Measurements from ENCODE around the gene FGF19.

The FGF19 gene, protein sequence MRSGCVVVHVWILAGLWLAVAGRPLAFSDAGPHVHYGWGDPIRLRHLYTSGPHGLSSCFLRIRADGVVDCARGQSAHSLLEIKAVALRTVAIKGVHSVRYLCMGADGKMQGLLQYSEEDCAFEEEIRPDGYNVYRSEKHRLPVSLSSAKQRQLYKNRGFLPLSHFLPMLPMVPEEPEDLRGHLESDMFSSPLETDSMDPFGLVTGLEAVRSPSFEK

DNA sequence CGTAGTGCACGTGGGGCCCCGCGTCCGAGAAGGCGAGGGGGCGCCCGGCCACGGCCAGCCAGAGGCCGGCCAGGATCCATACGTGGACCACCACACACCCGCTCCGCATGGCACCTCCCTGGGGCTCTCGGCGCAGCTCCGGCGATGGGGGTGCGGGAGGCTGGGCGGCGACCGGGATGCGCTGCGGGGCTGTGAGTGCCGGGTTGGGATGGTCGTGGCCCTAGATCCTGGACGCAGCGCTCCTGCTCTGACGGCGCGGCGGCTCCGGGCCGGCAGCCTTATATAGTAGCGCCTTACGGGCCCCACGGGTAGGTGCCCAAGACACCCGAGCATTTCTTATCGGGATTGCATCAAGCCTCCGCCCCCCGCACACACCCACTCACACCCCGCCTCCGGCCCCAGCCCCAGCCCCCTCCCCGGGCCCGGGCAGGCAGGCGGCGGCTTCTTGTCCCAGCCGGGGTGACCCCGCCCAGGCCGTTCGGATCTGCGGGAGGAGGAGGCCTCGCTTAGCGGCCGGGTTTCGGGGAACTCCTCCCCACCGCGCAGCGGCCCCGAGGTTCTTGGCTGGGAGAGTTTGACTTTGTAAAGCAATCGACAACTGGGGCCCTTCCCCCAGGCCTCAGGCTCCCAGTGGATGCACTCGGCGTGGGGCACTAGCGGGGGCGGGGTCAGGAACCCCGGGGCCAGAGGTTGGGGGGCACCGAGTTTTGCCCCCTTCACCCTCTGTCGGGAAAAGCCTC is at the start of gene FGF19:
Gene FGF19, minus strand, starts transcription at position 255 of the 740 bp plus-strand sequence. Its CDS starts 146 bp downstream, at position 109.
- peak; percentile 21 for DNase-seq (ENCODE audit: low read depth, low spot score)

DNA sequence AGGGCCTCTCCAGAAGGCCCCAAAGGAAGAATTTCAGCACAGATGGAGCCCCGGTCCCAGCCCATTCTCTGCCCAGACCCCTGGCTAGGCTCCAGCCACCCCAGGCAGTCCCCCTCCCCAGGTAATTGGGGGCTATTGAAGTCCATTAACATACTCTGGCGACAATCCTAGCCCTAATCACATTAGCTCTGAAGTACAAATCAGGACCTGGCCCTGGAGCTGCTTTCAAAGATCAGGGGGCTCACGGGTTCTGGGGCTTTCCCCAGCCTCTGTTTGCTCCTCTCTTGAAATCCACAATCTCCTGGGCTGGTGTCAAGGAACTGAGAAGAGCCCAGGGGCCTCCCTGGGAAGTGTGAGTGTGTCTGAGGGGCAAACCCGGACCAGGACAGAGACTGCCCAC is 49.1 kb upstream of the FGF19 start:
- no peak for DNase-seq (ENCODE audit: low read depth, low spot score)

DNA sequence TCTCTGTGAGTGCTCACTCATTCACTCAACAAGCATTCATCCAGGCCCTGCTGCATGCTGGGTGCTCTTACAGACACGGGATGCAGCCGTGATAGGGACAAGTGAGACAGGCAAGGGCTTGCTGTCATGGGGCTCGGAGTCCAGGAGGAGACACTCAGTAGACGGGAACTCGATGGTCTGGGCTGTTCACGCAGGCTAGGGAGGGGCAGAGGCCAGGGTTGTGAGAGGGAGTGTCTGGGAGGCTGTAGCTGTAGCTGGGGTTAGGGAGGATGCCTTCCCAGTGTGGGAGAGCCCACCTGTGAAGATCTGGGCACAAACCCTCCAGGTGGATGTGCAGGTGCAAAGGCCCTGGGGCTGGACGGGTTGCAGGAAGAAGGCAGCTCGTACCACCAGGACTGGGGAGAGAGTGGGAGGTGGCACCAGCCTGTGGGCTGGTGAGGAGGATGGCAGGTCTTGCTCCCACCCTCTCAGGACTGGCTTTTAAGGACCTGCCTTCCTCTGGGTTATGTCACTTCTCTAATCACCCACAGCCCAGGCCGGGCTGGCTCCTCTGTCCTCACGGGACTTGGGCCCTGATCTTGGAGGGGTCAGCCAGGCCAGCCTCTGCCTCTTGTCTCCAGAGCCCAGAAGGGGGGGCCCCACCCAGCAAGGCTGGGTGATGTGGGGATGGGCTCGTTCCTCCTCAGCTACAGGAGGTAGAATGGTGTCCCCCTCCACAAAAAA is 47.2 kb upstream of the FGF19 start:
- DNase-seq (ENCODE audit: low read depth, low spot score): no peak

DNA sequence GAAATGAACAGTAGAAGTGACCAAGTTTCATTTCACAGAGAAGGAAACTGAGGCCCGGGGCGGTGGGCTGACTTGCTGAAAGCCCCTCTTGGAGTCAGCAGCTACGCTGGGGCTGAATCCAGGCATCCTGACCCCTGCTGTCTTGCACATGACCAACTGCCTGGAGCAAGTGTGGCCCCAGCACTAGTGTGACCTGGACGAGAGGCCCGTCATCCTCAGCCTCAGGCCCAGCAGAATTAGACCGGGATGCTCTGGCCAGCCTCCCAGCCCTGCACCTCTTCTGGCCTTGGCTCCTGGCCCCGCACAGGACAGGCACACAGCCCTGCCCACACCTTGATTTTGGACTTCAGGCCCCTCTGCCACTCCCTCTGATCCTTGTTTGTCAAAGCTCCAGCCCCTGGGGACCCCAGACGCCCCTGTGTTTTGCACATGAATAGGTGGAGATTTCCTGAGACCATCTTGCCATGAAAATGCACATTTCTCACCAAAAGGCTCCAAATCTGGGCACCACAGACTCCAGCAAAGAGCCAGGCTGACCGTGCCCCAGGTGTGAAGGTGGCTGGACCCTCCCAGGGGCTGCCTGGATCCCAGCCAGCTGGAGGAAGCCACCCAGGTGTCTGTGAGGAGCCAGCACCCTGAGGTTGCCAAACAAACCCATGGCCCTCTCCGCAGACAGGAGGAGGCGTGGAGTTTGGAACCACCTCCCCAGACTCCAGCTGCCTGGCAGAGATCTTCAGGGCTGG is 46.5 kb upstream of the FGF19 start:
- no peak for DNase-seq (ENCODE audit: low read depth, low spot score)

DNA sequence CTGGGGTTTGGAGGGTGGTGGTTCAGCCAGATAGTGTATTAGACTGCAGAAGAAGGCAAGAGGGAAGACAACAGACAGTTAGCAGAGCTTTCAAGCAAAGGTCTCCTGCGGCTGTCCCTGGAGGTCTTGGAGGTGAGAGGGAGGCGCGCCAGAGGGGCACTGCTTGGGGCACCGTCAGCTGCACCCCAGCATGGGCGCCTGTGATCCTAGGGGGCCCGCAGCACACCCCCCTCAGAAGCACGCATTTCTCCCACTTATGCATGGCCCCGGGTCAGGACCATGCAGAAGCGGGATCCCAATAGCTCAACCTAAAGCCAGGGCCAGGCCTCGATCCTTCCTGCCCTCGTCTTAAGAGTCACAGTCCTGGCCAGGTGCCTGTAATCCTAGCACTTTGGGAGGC is 44.8 kb upstream of the FGF19 start:
- DNase-seq (ENCODE audit: low read depth, low spot score): no peak

DNA sequence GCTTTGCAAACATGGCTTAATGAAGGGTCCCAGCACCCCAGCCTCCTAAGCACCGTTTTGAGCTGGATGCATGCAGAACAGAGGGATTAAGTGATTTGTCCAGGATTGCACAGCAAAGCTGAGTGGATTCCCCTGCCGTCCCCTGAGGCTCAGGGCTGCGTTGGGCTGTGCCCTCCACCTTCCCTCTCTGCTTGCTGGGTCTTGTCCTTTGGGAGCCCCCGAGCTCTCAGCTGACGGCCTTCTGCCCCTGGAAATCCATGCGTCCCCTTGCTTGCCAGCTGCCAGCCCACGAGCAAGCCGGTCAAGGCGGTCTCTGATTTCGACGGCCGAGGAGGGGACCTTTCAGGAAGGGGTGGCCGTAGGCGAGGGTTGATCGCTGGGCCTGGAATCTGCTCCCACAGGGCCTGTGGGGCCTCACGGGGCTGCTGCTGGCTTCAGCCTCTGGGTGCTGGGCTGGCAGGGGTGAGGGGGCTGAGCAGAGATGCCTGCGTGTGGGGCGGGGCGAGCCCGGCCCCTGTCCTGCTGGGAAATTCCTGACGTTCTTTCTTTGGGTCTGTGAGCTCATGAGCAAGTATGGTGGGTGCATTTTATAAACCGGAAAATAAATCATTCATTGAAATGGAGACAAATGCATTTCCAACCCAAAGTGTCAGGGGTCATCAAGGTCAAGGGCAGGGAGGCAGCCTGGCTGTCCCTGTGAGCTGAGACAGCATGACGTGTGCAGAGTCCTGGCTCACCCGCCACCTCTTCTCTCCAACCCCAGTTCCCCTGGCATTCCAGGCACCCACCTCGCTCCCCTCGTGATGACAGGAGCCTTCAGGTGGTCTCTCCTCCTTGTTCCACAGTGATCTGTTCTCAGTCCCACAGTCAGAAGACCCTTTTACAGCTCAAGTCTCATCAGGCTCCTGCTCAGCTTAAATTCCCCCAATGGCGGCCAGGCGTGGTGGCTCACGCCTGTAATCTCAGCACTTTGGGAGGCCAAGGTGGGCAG is 43.2 kb upstream of the FGF19 start:
- peak; percentile 59 for DNase-seq (ENCODE audit: low read depth, low spot score)

DNA sequence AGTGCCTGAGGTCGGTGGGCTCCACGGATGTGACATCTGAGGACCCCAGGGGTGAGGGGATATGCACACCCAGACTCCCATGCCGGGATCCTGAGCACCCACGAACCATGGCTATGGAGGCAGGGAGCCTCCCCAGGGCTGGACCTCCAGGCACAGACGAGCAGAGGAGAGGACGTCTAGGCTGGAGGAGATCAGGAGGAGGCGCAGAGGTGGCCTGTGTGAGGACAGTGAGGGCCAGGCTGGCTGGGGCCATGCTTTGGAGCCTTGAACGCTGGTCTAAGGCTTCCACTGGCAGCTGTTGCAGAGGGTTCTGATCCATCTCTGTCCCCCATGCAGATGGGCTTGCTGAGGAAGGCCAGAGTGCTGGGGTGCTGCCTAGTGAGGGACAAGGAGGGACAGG is 42.3 kb upstream of the FGF19 start:
- DNase-seq (ENCODE audit: low read depth, low spot score): no peak

DNA sequence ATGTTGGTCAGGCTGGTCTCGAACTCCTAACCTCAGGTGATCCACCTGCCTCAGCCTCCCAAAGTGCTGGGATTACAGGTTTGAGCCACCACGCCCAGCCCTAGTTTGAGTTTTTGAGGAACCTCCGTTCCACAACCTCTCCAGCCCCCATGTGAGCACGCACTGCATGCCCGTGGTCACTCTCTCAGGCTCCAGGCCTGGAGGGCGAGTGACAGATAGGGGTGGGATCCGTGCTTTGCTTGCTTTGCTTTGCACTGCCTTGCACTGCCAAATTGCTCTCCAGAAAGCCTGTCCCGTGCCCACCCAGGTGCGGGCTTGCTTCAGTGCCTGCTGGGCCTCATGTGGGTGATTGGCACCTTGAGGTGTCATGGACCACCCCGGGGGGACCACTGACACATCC is 41.4 kb upstream of the FGF19 start:
- DNase-seq (ENCODE audit: low read depth, low spot score): no peak

DNA sequence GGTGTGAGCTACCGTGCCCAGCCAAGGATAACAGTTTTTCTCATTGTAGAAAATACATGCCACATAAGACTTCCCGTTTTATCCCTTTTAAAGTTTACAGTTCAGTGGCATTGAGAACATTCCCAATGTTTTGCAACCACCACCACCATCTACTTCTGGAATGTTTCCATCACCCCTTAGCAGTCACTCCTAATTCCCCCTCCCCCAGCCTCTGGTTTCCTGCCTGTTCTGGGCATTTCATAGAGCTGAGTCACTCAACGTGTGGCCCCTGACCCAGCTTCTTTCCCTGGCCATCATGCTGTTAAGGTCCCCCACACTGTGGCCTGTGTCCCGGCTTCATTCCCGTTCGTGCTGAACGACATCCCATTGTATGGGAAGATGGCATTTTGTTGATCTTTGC is 40.6 kb upstream of the FGF19 start:
- DNase-seq (ENCODE audit: low read depth, low spot score): peak; percentile 94

DNA sequence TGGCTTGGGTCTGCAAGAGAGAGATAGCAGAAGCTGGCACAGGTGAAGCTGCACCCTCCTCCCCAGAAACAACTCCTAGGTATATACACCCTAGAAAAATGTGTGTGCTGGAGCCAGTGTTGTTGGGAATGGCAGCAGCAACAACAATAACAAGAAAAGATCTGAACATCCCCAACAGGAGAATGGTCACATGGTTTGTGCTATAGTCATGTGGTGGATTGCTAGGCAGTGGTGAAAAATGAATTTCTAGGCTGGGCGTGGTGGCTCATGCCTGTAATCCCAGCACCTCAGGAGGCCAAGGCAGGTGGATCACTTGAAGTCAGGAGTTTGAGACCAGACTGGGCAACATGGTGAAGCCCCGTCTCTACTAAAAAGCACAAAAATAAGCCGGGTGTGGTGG is 31.0 kb upstream of the FGF19 start:
- no peak for DNase-seq (ENCODE audit: low read depth, low spot score)

DNA sequence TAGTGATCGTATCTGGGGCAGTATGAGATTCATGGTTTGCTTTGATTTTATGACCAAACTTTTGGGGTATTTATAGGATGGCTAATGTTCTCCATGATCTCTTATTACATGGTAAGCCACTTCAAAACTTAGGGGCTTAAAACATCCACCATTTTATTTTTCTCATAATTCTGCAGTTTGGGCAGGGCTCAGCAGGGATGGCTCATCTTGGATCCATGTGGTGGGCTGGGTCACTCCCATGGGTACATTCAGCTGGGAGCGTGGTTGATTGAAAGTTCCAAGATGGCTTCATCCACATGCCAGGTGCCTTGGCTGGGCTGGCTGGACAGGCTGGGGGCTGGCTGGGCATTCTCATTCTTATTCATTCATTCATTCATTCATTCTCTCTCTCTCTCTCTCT is 30.5 kb upstream of the FGF19 start:
- DNase-seq (ENCODE audit: low read depth, low spot score): no peak

DNA sequence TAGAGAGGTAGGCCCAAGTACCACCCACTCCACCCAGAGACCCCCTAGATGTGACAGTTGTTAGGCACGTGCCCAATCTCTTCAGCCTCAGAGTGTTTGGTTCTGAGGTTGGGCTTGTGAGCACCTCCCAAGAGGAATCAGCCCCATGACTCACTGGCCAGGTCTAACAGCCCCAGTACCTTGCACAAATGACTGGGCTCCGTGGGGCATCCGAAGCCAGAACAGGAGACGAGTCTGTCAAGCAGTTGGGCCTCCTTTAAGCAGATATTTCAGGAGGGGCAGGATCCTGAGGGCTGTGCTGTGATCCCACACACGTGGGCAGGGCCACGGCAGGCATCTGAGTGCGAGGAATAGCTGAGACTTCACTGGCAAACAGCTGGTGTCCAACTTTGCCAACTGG is 29.1 kb upstream of the FGF19 start:
- DNase-seq (ENCODE audit: low read depth, low spot score): no peak

DNA sequence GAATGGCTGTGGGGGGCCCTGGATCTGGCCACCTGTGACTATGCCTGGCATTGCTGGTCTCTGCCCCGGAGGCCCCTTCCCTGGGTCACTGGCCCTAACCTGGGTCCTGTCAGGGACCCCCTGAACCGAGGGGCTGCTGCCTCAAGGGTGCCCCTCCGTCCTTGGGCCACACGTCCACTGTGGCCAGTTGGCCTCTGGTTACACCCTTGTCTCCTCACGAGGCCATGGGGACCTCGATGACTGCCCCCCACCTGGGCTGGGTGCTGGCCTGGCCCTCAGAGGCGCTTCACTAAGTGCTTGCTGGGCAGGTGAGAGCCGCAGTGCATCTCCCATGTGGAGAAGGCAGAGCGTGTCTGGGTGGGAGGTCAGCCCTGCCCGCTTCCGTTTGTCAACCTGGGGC is 27.3 kb upstream of the FGF19 start:
- DNase-seq (ENCODE audit: low read depth, low spot score): no peak

DNA sequence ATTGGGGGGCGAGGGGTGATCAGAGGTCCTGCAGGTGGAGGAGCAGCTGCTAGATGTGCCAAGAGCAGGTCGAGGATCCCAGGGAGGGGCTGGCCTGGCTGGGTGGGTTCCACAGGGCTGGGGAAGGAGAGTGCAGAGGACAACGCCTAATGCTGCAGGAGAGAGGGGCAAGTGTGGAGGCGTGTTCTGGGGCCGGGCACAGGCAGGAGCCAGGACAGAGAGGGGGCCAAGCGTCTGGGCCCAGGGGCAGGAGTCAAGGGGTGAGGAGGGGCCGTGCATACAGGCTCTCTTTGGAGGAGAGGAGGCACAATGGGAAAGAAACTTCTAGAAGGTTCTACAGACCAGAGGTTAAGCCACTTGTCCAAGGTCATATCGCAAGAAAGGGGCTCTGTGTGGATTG is 26.7 kb upstream of the FGF19 start:
- DNase-seq (ENCODE audit: low read depth, low spot score): no peak

DNA sequence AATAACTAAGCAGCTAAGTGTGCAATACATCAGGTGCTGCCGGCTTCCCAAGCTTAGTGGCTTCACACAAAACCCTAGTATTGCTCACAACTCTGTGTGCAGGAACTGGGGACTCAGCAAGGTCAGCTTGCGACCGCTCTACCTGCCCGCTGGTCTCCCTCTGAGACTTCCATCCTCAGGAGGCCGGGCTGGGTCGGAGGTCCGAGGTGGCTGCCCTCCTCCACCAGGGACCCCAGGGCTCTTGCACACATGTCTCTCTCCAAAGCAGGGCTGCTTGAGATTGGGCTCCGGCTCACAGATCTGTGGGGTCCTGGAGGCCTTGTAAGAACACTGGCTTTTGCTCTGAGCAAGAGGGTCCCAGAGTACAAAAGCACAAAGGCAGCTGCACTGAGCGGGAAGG is 25.4 kb upstream of the FGF19 start:
- DNase-seq (ENCODE audit: low read depth, low spot score): no peak

DNA sequence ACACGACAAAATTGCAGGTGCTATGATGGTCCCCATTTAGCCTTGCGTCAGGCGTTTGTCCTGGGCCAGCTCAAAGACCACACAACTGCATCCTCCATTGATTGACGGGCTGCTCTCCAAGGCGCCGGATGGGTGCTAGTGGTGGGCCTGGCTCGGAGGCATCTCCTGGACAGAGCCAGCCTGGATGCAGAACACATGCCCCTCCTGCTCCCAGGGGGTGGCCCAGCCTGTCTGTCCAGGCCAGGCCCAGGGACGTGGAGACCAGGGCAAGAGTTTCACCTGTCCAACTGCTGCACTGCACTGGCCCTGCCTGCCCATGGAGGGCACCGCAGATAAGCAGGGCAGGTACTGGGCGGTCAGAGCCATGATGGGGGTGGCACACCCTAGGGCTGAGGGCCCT is 23.4 kb upstream of the FGF19 start:
- no peak for DNase-seq (ENCODE audit: low read depth, low spot score)

DNA sequence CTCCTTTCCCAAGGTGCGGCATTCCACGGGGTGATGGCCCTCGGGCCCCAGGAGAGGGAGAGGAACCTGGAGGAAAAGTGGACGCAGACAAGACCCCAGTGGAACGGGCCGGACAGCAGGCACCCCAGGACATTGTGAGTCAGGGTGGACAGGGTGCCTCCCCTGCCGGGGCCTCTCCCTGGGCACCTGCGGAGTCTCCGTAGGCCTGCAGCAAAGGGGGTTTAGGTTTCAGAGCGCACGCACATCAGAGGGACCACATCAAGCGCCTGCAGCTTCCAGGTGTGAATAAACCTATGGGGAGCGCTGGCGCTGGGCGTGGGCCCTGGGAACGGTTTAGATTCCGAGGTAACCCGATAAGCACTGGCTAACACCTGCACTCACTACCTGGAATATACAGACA is 22.7 kb upstream of the FGF19 start:
- DNase-seq (ENCODE audit: low read depth, low spot score): no peak

DNA sequence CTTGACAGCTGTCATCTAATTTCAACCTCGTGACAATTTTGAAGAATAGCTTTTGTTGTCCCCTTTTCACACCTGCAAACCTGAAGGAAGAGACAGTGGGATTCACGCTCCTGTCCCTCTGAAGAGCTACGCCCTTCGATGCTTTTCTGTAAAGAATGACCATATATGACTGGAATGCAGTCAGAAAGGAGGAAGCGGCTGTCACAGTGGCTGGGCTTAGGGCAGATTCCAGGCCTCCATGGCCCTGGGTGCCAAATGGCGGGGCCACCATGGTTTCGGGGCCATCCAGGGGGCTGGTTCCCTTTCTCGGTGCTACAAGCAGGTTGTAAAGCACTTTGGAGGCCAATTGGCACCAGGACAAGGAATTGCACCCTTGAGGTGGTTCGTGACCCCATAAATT is 22.2 kb upstream of the FGF19 start:
- no peak for DNase-seq (ENCODE audit: low read depth, low spot score)

DNA sequence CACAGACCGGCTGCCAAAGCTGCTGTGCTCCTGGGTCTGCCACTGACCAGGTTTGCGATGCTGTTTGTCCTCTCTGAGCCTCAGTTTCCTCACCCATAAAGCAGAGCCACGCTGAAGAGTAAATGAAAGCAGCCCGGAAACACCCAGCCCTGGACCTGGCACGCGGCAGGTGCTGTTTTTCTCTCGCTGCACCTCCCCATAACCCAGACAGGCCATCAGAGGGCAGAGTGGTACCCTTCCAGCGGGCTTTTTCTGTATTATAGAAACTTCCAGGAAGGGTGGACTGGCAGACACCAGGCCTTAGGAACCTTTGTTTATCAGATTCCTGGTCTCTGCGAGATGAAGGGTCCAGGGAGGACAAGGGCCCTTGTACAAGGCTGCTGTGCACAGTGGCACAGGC is 17.9 kb upstream of the FGF19 start:
- peak; percentile 31 for DNase-seq (ENCODE audit: low read depth, low spot score)

DNA sequence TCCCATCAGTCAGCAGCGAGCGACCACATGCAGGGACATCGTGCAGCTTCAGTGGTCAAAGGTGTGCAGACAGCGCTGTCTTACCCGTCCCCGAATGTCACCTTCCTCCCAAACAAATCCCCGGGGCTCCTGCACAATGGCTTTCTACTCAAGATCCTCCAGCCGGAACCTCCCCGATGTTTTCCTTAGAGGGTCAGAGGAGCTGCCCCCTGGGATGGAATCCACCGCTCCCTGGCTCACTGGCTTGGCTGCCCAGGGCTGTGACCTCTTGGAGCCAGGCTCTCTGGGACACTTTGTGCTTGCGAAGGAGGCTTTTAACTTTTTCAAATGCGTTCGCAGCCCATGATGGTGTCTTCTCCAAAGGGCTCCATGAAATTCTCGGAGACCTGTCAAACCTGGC is 17.3 kb upstream of the FGF19 start:
- DNase-seq (ENCODE audit: low read depth, low spot score): no peak

DNA sequence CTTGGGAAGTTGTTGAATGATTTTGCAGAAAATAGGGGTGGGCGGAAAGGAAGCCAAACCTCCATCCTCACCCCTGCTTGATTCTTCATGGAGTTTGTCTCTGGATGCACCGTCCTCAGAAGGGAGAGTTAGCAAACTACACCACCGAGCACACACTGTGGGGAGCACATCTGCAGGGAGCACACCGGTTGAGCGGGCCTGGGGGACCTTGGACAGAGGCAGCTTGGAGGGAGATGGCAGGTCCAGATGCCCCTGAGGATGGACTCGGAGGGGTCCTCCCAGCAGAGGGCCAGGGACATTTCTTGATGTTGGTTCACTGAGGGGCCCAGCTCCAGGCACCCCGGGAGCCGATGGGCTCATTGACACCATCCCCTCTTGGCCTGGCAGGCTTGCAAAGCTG is 15.1 kb upstream of the FGF19 start:
- no peak for DNase-seq (ENCODE audit: low read depth, low spot score)

All from astrocyte of the hippocampus (primary cell).